Activated T-cell treated with anti-CD3 and anti-CD28 coated beads, Interleukin-2, amount 50 U/mL, for 1 hour (primary cell): Measurements from ENCODE around the gene NR3C2.
"Not testable (repeated sequence)": the region's sequence is repeated elsewhere in the genome, so short reads cannot be mapped to it uniquely, and the experiment has no call there.

ENCODE experiments used
- DNase-seq: peaks from one replicate; pipeline ENCODE4 v3.0.0-alpha.2; 2020

The NR3C2 gene

DNA sequence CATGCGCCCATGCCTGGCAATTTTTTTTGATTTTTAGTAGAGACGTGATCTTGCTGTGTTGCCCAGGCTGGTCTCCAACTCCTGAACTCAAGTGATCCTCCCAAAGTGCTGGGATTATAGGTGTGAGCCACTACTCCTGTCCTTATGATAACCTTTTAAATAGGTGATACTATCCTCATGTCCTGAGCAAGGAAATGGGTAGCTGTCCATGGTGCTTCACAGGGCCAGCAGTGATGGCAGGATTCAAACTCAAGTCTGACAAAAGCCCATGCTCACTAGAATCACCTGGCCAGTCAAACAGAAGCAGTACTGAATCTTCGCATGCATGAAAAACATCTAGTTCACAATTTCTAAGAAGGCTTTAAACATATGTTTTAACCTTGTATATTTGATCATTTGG lies 235.1 kb downstream of the NR3C2 start:
- no peak for DNase-seq

DNA sequence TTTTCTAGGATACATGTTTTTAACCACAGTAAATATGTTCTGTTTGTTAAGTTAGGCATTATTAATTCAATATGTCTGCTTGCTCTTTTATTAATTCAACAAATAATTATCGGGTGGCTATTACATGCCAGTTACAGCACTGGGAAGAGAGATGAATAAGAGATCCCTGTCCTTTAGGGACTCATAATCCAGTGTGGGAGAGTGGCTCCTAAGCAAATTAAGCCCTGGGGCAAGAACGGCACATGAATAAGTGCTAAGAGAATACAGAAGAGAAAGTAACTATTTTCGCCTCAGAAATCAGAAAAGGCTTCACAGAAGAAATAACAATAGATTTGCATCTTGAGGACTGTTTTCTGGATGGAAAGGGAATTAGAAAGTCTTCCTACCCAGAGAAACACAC lies 236.7 kb downstream of the NR3C2 start:
- no peak for DNase-seq

DNA sequence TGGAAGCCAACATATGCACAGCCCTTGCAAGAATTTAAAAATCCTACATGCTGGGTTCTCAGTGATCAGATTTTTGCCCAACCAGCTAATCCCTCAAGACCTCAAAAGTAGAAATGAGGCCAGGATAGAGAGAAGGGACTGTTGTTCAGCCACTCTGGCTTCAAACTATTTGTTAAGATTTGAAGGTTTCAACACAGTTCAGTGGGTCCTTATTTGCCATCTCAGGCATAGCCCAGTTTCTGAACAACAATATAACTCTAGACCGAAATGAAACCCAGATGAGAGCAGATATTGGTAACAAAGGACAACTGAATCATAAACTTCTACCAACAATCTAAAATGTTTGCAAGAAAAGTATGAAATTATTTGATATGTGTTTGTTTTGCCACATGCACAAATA lies 237.3 kb downstream of the NR3C2 start:
- DNase-seq: no peak

DNA sequence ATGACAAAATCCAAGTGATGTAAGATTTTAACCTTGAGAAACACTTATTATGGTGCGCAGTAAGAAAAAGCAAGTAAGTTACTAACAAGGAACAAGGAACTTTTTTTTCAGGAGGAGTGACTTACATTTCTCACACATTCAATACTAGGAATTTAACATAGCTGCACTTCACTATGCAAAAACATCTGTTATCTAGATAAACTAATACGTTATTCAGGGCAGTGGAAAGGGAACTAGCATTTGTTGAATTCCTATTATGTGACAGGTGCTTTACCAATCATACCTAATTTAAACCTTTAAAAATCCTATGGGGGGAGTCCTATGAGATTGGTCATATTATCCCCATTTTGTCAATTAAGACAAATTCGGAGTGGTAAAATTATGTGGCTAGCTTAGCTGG lies 238.0 kb downstream of the NR3C2 start:
- no peak for DNase-seq

DNA sequence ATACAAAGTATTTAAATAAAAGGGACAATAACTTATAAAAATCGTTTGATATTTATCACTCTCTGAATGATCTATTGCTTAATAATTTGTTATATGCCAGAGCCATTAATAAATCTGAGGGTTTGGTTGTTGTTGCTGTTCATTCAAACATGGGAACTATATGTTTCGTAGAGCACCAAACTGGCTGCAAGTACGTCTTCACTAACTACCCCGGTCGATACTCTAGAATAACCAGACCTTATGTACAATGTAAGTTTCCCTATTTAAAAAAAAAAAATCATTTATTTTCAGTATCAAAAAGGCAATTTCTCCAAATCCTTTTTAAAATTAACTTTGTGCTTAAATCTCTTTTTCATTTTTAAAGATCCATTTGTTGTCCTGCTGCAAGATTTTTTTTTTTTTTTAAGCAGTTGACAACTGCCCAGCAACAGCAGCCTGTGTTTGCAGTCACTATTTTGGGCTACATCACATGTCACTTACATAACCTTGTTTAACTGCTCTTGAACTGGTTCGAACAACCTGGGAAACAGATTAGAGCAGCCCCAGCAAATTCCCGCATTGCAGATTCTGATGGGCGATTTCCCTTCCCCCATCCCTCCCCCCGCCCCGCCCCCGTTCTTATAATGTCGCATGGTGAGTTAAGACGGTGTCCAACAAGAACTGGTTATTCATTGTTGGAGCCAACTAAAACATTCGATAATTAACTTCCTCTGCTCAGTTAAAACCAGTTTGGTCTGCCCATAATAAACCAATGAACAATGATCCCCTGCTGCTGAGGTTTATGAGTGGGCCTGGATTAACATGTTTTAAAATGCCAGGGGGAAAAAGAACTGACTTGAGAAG lies 238.9 kb downstream of the NR3C2 start:
- DNase-seq: no peak

DNA sequence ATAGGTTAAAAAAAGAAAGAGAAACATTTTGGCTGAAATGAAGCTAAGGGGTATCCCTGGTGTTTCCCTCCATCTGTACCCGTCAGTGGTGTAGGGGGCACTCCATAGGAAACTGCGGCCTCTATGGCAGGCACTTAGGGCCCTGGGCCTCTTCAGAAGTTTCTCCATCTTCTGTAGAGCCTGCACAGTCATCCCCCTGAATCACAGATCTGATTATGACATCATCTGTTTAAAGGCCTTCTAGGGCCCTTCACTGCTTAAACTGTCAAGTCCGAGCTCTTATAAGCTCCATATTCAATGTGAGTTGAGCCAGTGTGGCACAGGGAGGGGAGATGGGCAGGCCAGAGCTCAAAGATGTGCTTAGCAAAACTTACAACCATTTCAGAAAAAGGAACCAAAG lies 241.3 kb downstream of the NR3C2 start:
- no peak for DNase-seq

DNA sequence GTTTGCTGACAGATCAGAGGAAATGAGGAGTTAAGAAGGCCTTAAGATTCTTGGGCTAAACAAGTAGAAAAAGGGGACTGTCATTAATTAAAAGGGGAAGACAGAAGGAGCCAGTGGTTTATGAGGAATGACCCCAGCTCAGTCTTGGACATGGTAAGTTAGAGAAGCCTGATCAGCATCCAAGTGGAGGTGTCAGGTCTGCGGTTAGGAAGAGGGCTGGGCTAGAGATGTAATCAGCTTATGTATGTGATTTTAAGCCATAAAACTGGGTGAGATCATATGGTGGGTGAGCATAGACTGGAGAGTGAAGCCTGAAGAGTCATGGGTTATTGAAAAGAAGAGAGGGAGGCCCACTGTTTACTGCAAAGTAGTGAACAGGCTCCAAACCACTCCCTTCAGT lies 246.1 kb downstream of the NR3C2 start:
- no peak for DNase-seq

DNA sequence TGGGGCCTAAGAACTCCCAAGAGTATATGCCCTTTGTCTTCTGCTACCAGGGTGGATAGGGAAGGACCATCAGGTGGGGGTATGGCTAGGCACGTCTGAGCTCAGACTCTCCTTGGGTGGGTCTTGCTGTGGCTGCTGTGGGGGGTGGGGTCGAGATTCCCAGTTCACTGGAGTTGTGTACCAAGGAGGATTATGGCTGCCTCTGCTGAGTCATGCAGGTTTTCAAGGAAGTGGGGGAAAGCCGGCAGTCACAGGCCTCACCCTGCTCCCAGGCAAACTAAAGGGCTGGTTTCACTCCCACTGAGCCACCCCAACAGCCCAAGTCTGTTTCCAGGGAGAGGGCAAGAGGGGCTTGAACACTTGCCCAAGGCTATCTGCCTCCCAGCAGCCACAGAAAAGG lies 249.7 kb downstream of the NR3C2 start:
- no peak for DNase-seq

DNA sequence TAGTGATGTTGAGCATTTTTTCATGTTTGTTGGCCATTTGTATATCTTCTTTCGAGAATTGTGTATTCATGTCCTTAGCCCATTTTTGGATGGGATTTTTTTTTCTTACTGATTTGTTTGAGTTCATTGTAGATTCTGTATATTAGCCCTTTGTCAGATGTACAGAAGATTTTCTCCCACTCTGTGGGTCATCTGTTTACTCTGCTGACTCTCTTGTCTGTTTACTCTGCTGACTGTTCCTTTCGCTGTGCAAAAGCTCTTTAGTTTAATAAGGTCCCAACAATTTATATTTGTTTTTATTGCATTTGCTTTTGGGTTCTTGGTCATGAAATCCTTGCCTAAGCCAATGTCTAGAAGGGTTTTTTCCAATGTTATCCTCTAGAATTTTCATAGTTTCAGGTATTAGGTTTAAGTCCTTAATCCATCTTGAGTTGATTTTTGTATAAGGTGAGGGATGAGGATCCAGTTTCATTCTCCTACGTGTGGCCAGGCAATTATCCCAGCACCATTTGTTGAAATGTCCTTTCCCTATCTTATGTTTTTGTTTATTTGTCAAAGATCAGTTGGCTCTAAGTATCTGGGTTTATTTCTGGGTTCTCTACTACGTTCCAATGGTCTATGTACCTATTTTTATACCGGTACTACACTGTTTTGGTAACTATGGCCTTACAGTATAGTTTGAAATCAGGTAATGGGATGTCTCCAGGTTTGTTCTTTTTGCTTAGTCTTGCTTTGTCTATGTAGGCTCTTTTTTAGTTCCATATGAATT lies 254.6 kb downstream of the NR3C2 start:
- DNase-seq: not testable (repeated sequence)

DNA sequence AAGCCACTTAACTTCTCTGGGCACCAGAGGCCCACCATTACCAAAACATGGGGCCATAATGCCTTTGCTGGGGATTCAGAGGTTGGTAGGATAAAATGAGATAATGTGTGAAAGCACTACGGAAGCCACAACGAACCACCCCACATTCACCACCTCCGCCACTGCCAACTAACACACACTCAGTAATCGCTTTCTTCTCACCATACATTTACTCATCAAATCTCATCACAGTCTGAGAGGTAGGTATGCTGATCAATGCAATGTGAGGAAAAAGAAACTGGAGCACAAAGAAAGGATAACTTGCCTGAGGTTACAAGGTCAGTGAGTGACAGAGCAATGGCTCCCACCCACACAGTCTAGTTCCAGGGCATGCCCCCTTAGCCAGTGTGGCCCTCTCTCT lies 257.3 kb downstream of the NR3C2 start:
- DNase-seq: no peak

DNA sequence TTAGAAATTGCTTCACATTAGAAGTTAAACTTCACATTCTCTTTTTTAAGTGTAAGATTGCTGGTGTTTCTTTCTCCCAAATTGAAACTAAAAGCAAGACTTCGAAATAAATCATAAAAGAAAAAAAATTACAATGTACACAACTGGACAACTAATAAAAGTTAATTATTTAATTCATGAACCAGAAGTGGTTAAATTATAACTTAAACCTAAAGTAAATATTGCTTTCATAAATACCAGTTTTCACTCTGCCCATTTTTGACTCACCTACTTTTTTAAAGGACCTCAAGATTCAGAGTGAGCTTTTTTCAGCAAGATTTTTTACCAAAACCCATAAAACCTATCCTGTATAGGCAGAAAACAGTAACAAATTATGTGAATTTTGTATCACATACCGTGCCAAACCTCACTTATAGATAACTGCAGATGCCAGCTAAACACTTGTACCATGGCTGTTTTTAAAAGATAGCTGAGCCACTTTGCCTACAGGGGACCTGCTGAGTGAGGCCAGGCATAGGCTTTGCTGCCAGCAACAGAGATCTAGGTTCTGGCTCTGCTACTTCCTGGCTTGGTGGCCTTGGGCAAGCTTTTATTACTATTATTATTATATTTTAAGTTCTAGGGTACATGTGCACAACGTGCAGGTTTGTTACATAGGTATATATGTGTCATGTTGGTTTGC lies 259.8 kb downstream of the NR3C2 start:
- no peak for DNase-seq

DNA sequence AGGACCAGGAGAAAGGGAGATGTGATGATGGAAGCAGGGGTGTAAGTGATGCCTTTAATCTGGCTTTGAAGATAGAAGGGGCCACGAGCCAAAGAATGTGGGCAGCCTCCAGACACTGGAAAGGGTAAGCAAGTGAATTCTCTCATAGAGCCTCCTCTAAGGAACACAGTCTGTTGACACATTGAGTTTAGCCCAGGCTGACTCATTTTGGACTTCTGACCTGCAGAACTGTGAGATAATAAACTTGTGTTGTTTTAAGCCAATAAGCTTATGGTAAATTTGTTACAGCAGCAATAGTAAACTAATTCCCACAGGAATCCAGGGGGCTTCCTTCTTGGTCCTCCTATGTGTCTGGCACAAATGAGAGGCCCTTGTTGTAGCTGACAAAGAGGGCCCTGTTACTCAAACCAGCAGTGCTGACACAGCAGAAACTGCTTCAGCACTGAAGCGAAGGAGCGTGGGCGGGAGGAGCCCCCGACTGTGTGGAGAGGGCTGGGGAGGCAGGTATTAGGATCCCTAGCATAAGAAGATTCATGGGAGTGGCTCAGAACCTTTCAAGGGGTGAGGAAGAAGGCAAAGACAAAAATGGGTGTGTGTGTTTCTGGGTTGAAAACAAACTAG lies 268.7 kb downstream of the NR3C2 start:
- DNase-seq: no peak

DNA sequence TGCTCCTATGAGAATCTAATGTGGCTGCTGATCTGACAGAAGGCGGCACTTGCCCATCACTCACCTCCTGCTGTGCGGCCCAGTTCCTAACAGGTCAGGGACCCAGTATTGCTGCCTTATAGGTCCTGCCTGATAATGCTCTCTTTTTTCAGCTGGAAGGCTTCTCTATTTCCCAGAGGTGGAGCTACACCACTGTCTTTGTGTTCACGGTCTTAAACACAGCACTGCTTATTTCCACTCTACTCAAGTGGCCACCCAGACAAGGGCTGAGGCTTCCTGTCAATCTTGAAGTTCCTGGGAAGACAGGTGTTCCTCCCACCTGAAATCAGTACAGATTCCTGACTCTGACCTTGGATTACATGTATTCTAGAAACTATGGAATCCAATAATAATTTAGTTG lies 270.6 kb downstream of the NR3C2 start:
- no peak for DNase-seq

DNA sequence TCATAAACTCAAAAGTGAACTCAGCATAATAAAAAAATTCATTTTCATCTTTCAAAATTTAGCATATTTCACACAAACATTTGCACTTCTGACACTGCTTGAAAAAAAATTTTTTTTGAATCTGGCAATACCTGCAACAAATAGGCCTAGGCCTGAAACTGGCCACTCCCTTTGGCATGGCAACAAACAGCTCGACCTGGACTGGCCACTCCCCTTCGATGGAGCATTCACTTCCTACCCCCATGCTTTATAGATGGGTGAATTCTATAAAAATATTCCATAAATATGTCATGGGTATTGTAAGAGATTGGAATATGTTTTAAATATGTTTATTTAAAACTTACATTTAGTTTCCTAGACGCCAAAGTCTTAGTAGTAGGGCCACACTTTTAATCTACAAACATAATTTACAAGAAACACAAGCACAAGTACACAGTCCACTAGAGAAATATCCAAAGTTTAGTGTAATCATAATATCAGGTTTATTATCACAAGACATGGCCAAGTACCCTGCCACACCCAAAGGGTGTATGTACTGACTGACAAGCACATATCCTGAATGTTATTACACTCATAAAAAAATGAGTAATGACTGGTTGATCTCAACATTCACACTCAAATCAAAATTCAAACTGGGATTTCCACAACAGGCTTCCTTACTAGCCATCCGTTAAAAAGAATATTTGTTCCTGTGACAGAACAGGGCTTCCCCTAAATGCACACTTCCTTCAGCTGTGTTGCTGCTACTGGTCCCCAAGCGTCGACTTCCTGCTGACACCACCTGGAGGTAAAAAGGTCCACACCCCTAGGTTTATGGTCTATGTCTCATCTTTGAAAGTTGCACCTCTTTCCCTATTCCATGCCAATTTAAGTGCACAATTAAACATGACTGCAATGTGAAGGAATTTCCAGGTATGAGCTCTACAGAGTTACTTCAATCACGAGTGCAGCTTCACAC lies 271.5 kb downstream of the NR3C2 start:
- DNase-seq: no peak

DNA sequence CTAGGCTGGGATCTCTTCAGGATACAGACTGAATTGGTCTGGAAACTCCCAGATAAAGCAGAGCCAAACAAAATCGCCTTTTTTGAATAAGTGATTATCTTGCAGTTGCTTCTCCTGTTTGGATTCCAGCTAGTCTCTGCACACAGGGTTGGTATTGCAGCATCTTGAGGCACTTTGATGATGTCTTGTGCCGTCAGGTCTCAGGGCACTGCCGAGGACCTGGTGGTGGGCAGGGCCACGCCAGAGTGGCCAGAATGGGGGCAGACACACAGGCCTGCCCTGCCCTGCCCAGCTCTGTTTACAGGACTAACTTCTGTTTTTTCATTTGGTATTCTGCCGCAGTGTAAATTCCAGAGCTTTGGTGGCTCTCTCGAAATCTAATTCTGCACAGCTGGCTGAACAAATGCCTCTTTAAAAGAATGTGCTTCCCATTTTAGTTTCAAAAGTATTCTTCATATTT lies 276.1 kb downstream of the NR3C2 start:
- no peak for DNase-seq

DNA sequence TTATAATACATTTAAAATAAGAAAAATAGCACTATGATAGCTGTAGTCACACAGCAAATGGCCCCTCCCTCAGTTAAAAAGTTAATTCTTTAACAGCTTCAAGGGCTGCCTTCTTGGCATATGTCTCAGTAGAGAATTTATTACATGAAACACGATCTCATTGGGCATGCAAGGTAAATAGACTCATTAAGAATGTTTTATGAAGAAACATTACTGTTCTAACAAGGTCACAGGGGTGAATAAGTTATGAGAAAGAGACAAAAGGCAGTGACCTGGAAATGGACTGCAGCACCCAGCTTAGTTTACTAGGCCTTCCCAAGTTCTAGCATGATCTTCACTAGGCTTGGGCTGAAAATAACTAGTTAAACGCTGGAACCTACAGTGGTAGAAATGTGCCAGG lies 277.7 kb downstream of the NR3C2 start:
- DNase-seq: no peak

DNA sequence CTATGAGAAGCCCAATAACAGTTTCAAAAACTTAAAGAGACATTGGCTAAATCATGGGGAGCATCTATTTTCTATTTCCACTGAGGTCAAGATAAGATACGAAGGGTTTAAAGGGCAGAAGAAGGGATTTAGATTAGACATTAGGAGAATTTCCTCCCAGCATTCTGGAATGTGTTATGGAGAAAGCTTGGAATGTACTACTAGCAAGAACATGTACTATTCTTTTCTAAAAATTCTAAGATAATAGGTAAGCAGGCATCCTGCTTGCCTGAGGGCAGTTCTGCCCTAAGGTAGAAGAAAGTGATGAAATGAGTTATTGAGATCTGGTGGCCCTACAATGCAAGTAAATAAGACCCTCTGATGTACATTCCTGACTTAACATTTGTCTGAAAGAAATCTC lies 279.2 kb downstream of the NR3C2 start:
- DNase-seq: no peak

DNA sequence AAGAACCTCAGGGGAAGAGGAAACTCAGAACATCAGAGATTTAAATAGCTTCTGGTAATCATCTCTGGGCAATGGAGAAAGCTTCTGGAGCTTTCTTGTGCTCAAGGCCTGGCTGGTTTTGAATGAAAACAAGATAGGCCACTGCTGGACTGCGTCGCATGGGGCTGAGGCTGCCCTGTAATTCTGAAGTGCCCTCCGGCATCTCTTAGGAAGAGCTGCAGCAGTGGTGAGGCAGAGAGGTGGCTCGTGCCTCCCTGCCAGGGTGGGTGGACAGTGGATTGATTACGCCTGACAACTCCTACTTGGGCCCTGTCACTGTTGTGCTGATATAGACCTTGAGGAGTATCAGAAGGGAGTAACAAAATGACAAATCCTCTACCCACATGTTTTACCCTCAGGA lies 279.7 kb downstream of the NR3C2 start:
- DNase-seq: no peak

DNA sequence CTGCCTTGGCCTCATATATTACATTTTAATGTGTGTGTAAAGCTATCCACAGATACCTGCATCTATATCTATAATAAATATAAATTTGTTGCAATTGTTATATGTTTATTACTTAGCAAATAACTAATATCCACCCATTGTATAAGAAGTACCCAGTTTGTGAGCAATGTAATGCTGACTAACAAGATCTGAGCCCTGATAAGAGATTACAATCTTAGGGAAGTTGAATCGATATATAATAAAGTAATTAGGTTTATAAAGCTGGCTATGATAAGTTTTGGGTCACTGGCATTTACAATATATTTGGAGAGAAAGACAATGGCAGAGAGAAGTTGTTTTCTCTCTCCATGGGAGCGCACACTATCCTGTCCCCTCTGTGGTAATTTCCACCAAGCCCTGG lies 280.6 kb downstream of the NR3C2 start:
- no peak for DNase-seq

DNA sequence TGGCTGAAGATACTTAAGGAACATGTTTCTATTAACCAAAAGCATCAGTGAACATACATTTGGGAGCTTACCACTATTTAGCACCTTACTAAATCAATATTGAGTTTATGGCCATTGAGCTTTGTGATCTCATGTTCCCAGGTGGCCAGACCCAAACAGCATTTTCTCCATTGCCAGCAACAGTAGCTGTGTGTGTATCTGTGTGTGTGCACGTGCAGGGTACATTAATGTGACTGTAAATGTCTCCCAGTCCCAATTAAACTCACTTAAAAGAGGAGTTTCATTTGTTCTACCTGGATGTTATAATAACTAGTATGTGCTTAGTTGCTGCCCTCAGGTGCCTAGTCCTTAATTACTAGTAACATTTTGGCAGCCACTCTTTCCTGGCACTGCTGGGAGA lies 282.4 kb downstream of the NR3C2 start:
- no peak for DNase-seq

DNA sequence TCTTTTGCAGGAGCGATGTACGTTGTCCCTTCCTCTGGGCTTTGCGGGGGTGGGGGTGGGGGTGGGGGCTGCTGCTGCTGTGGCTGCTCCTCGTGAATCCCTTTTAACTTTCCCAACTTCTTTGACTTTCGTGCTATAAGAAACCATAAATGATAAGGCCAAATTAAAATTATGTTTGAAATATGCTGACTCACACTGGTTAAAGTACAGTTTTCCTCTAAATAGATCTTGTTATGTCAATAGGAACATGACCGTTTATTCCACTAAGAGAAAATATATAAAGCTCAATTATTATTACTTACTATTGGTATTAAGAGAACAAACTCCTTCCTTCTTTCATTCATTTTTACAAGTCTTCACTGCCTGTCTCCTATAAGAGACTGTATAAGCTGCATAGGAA lies 287.4 kb downstream of the NR3C2 start:
- DNase-seq: no peak
